ENCODE results near the gene ALG5.

Gene ALG5

GRCh38 chr13:36912369-36912768, 86.8 kb downstream of the ALG5 start:
- ChIA-PET POLR2A (no interaction called here), CTCF (interaction anchor here (1.4 kb wide), 1 partner anchor 54 kb away, joined by 3 read pairs; no protein-coding TSS in a partner anchor)
- no peak for TF ChIP-seq CTCF (IDR thresholded peaks at IDR 0.05; ENCODE audit: insufficient read depth, low read length, missing control alignments)
- no peak overlapping the region for H3K4me3 ChIP-seq (ENCODE audit: low read depth, low read length)
- DNase-seq (ENCODE audit: low read depth, low spot score) = no peak

DNA sequence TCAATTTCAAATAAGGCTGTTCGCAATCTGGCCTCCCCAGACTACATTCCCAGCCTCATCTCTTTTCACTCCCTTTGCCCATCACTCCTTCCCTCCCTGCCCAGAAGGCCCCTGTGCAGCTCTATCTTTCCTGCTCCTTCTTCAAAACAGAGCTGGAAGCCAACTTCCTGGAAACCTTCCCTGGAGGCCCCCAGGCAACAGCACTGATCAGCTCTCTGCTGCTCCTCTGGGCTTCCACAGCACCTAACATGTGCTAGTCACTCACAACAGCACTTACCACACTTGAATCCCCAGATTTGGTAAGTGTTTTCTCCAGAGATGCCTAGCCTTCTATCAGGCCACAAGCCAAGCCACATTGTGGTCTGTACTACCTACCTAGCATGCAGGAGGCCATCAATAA, 88.6 kb downstream of the ALG5 start:
- TF ChIP-seq CTCF (IDR thresholded peaks at IDR 0.05; ENCODE audit: insufficient read depth, low read length, missing control alignments) = no peak

DNA sequence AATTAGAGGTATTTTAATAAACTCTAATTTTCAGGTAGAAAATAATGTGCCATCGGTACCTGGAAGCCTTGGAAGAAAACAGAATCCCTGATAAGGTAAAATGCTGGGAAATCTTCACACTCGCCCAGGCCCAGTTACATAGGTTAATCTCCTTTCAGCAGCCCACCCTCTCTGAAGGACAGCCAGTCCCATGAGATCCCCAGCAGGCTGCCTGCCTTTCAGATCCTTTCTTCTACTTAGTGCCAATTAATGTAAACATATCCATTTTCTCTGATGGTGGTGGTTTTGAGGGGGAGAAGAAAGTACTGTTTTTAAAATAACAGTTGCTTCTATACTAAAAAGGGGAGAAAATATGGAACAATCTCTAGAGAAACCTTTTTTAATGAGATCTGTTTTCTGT, 91.3 kb downstream of the ALG5 start:
- H3K4me3 ChIP-seq (ENCODE audit: low read depth, low read length) = no peak overlapping the region
- no peak for DNase-seq (ENCODE audit: low read depth, low spot score)
- no peak for TF ChIP-seq CTCF (IDR thresholded peaks at IDR 0.05; ENCODE audit: insufficient read depth, low read length, missing control alignments)
- CTCF ChIA-PET = no interaction called here
- POLR2A ChIA-PET = interaction anchor here (0.6 kb wide), 1 partner anchor 77 kb away, joined by 3 read pairs; no protein-coding TSS in a partner anchor

More for the DNA sequence above, 88.6 kb downstream of the ALG5 start:
- POLR2A ChIA-PET = no interaction called here
- CTCF ChIA-PET = no interaction called here
- DNase-seq (ENCODE audit: low read depth, low spot score) = no peak
- H3K4me3 ChIP-seq (ENCODE audit: low read depth, low read length) = no peak overlapping the region

DNA sequence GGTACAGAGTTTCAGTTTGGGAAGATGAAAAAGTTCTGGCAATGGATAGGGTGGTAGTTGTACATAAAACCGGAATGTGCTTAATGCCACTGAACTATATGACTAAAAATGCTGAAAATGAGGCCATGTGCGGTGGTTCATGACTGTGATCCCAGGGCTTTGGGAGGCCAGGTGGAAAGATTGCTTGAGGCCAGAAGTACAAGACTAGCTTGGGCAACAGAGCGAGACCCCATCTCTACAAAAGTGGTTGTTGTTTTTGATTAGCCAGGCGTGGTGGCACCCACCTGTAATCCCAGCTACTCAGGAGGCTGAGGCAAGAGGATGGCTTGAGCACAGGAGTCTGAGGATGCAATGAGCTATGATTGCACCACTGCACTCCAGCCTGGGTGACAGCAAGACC, 91.9 kb downstream of the ALG5 start:
- POLR2A ChIA-PET = interaction anchor here (0.6 kb wide), 1 partner anchor 77 kb away, joined by 3 read pairs; no protein-coding TSS in a partner anchor
- CTCF ChIA-PET = no interaction called here
- TF ChIP-seq CTCF (IDR thresholded peaks at IDR 0.05; ENCODE audit: insufficient read depth, low read length, missing control alignments) = no peak
- no peak overlapping the region for H3K4me3 ChIP-seq (ENCODE audit: low read depth, low read length)
- no peak for DNase-seq (ENCODE audit: low read depth, low spot score)

DNA sequence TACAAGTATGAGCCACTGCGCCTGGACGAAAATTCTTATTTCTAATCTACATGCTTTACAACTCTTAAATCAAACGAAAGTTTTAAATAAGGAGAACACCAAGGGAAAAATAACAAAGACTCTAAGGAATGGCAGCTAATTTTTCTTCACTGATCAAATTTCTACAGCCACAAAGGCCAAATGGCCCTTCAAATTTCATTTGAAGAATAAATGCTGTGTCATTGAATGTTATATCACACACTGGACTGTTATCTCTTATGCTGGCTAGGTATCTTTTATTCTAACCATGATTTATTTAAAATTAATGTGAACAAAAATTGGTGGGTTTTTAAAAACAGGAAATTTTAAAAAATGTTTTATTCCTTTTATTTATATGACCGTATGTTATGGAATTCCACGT, 93.2 kb downstream of the ALG5 start:
- H3K4me3 ChIP-seq (ENCODE audit: low read depth, low read length) = no peak overlapping the region
- CTCF ChIA-PET = no interaction called here
- POLR2A ChIA-PET = no interaction called here
- DNase-seq (ENCODE audit: low read depth, low spot score) = no peak
- TF ChIP-seq CTCF (IDR thresholded peaks at IDR 0.05; ENCODE audit: insufficient read depth, low read length, missing control alignments) = no peak

DNA sequence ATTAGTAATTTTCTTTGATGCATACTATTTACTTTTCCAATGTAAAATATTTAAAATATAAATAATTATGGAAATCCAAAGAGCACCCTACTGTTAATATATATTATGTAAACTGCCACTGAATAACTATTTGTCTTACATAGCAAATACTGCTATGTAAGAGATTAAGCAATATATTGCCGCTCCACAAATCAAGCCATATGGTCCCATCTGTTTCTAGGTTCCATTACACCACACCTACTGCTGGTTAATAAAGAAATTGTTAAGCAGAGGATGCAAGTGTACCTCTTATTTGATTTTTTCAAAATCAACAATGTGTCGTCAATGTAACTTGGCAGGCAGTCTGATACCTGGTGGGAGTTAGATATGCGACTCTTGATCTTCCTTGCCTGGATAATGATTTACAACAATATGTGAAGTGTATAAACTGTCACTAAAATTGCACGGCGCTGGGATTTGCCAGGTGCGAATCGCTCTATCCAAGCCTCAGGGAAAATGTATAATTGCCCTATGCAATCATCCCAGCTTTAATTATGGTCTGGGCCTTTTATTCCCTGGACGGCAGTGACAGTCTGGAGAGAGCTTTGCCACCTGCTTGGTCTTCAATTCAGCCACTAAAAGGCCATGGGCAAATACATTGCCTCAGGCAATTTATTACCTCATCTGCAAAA, 95.1 kb downstream of the ALG5 start:
- no peak for DNase-seq (ENCODE audit: low read depth, low spot score)
- TF ChIP-seq CTCF (IDR thresholded peaks at IDR 0.05; ENCODE audit: insufficient read depth, low read length, missing control alignments) = no peak
- H3K4me3 ChIP-seq (ENCODE audit: low read depth, low read length) = no peak overlapping the region
- POLR2A ChIA-PET = no interaction called here
- CTCF ChIA-PET = interaction anchor here (1.1 kb wide), 1 partner anchor 46 kb away, joined by 3 read pairs; no protein-coding TSS in a partner anchor
